ENCODE data around the gene TTC39A. TPM values are rescaled to one million over a fixed set of nuclear protein-coding genes. Genes with fewer than 3 reads are reported as not detected.

Gene TTC39A
- total and polyA plus RNA-seq, 2 donors (not counting 1 experiment from before 2014, with no cell fraction given) = not detected

- Histone ChIP-seq H3K9me3 (ENCODE audit: control extremely low read depth in 1 of 3, control insufficient read depth in 2 of 3, insufficient read depth in 1 of 3, low read length in 2 of 3) (no peaks in the 10 kb centered on the region), H3K27ac (ENCODE audit: low read length in 2 of 2) (no peak overlapping the region), H4K20me1 (ENCODE audit: control insufficient read depth, insufficient read depth, low read length, poor library complexity, severe bottlenecking) (no peaks in the 10 kb centered on the region), H3K4me2 (replicated peaks; ENCODE audit: low read depth, low read length, poor library complexity, severe bottlenecking) (no peak overlapping the region), H3K36me3 (replicated peaks in 1 of 2; ENCODE audit: control extremely low read depth in 1 of 2, control insufficient read depth in 1 of 2, extremely low read depth in 1 of 2, insufficient read depth in 2 of 2, low read length in 1 of 2) (no peaks in the 10 kb centered on the region), H3K27me3 (replicated peaks in 1 of 4; ENCODE audit: control extremely low read depth in 1 of 4, control insufficient read depth in 3 of 4, insufficient read depth in 4 of 4, low read length in 3 of 4) (peaks cover 0 to 6% (median under 1%) of the 10 kb centered on the region in 4 experiments), H3K79me2 (ENCODE audit: control insufficient read depth, insufficient read depth, low read length) (no peaks in the 10 kb centered on the region), H3K4me3 (ENCODE audit: control extremely low read depth in 1 of 5, extremely low read depth in 1 of 5, insufficient read depth in 1 of 5, low read depth in 2 of 5, low read length in 4 of 5) (no peak overlapping the region), H3K9ac (ENCODE audit: low read length) (no peak overlapping the region), H3K4me1 (ENCODE audit: control insufficient read depth in 2 of 2, insufficient read depth in 2 of 2, low read length in 2 of 2) (no peaks in the 10 kb centered on the region), H2AFZ (ENCODE audit: insufficient read depth, low read depth, low read length, poor library complexity, severe bottlenecking) (no peak overlapping the region)
- 100% methylated on average over 4 of the region's 4 CpGs for WGBS (ENCODE audit: insufficient coverage)
- ATAC-seq (ENCODE audit: low read depth) (no peak), DNase-seq (no peak)
- Mint-ChIP-seq H3K27ac (no peak overlapping the region), H3K4me3 (no peak overlapping the region), H3K4me1 (no peaks in the 10 kb centered on the region), H3K9me3 (ENCODE audit: insufficient read depth) (no peaks in the 10 kb centered on the region), H3K27me3 (peaks cover 8% of the 10 kb centered on the region)
- CTCF ChIA-PET = no interaction called here
- intact Hi-C loops (cut with micrococcal nuclease) = no loop called here
- POLR2A ChIA-PET = no interaction called here
- TF ChIP-seq CTCF (IDR thresholded peaks at IDR 0.05) (no peak), EZH2 (IDR thresholded peaks at IDR 0.05; ENCODE audit: borderline replicate concordance, insufficient read depth, low read depth, low read length, poor library complexity, severe bottlenecking) (no peak)
Measured at GRCh38 chr1:51336711-51337110, 6.3 kb upstream of the TTC39A start.

GRCh38 chr1:51336004-51336403 lies 5.6 kb upstream of the TTC39A start:
- no peak for ATAC-seq (ENCODE audit: low read depth)
- POLR2A ChIA-PET = no interaction called here
- 86% methylated on average over 2 of the region's 3 CpGs for WGBS (ENCODE audit: insufficient coverage)

More at GRCh38 chr1:51336004-51336403, 5.6 kb upstream of the TTC39A start:
- H3K27me3 ChIP-seq (replicated peaks in 1 of 4; ENCODE audit: control extremely low read depth in 1 of 4, control insufficient read depth in 3 of 4, insufficient read depth in 4 of 4, low read length in 3 of 4) = peaks cover 0 to 13% (median 3%) of the 10 kb centered on the region in 4 experiments
- H3K9ac ChIP-seq (ENCODE audit: low read length) = no peak overlapping the region
- peaks cover 0 to under 1% (median 0%) of the 10 kb centered on the region in 3 donors for H3K9me3 ChIP-seq (ENCODE audit: control extremely low read depth in 1 of 3, control insufficient read depth in 2 of 3, insufficient read depth in 1 of 3, low read length in 2 of 3)
- no peak overlapping the region for H3K4me3 ChIP-seq (ENCODE audit: control extremely low read depth in 1 of 5, extremely low read depth in 1 of 5, insufficient read depth in 1 of 5, low read depth in 2 of 5, low read length in 4 of 5)
- no peaks in the 10 kb centered on the region for H4K20me1 ChIP-seq (ENCODE audit: control insufficient read depth, insufficient read depth, low read length, poor library complexity, severe bottlenecking)
- H3K27ac ChIP-seq (ENCODE audit: low read length in 2 of 2) = no peak overlapping the region
- intact Hi-C loops (cut with micrococcal nuclease) = no loop called here
- CTCF ChIA-PET = no interaction called here
- no peak overlapping the region for H3K27ac Mint-ChIP-seq
- DNase-seq = no peak
- H3K79me2 ChIP-seq (ENCODE audit: control insufficient read depth, insufficient read depth, low read length) = no peaks in the 10 kb centered on the region
- H3K4me1 Mint-ChIP-seq = peaks cover 3% of the 10 kb centered on the region
- H3K27me3 Mint-ChIP-seq = peaks cover 13% of the 10 kb centered on the region
- TF ChIP-seq EZH2 (IDR thresholded peaks at IDR 0.05; ENCODE audit: borderline replicate concordance, insufficient read depth, low read depth, low read length, poor library complexity, severe bottlenecking) (no peak), CTCF (IDR thresholded peaks at IDR 0.05) (no peak)
- H3K9me3 Mint-ChIP-seq (ENCODE audit: insufficient read depth) = no peaks in the 10 kb centered on the region
- peaks cover 1 to 2% of the 10 kb centered on the region in 2 donors for H3K4me1 ChIP-seq (ENCODE audit: control insufficient read depth in 2 of 2, insufficient read depth in 2 of 2, low read length in 2 of 2)
- no peak overlapping the region for H3K4me2 ChIP-seq (replicated peaks; ENCODE audit: low read depth, low read length, poor library complexity, severe bottlenecking)
- no peaks in the 10 kb centered on the region for H3K36me3 ChIP-seq (replicated peaks in 1 of 2; ENCODE audit: control extremely low read depth in 1 of 2, control insufficient read depth in 1 of 2, extremely low read depth in 1 of 2, insufficient read depth in 2 of 2, low read length in 1 of 2)
- H3K4me3 Mint-ChIP-seq = no peak overlapping the region
- no peak overlapping the region for H2AFZ ChIP-seq (ENCODE audit: insufficient read depth, low read depth, low read length, poor library complexity, severe bottlenecking)
